ENCODE data around the gene ZKSCAN1.

ZKSCAN1 gene

GRCh38 chr7:100080907-100081534 lies 65.6 kb downstream of the ZKSCAN1 start:
- DNase-seq (ENCODE audit: low spot score): no peak

GRCh38 chr7:100081535-100082102 lies 66.2 kb downstream of the ZKSCAN1 start, which contains the start of gene ZNF3:
TSS of gene ZNF3 (minus strand) at chr7:100081723. CDS start at chr7:100077357, 4,366 bp downstream.
- peak; percentile 100 for DNase-seq (ENCODE audit: low spot score)

GRCh38 chr7:100082978-100083377 lies 67.6 kb downstream of the ZKSCAN1 start:
- no peak for DNase-seq (ENCODE audit: low spot score)

- no peak for DNase-seq (ENCODE audit: low spot score)
Measured at GRCh38 chr7:100085515-100085914, 70.1 kb downstream of the ZKSCAN1 start.

- DNase-seq (ENCODE audit: low spot score): no peak
Measured at GRCh38 chr7:100087055-100087750, 71.8 kb downstream of the ZKSCAN1 start.

- no peak for DNase-seq (ENCODE audit: low spot score)
Measured at GRCh38 chr7:100088095-100088620, 72.8 kb downstream of the ZKSCAN1 start.

- DNase-seq (ENCODE audit: low spot score): peak; percentile 85
Measured at GRCh38 chr7:100088621-100089457, 73.4 kb downstream of the ZKSCAN1 start, which contains the start of gene COPS6. TSS of gene COPS6 (plus strand) at chr7:100088969. CDS start at chr7:100088991, 22 bp downstream.

- DNase-seq (ENCODE audit: low spot score): no peak
Measured at GRCh38 chr7:100089458-100090196, 74.2 kb downstream of the ZKSCAN1 start.

GRCh38 chr7:100090527-100091410 lies 75.4 kb downstream of the ZKSCAN1 start:
- no peak for DNase-seq (ENCODE audit: low spot score)
